PC-3 (cell line): Measurements from ENCODE around the gene ORC5. TPM values are rescaled to one million over a fixed set of nuclear protein-coding genes. Genes with fewer than 3 reads are reported as not detected.

Experiments used
- ATAC-seq: fragments of 200-7000 bp; cut with Tn5 transposase; 2 replicates; pipeline ENCODE4 v1.9.1; 2020; ENCODE audit warnings: mild to moderate bottlenecking, moderate library complexity
- BruUV-seq: library from RNA; stranded (reverse); fragments of 400-500 nt; replicated peaks from 2 replicates; lab custom pipeline; 2021; lab: Mats Ljungman, UMichigan
- CTCF ChIA-PET: fragments of 300-600 bp; sonication (Branson Sonifier 250); formaldehyde crosslinking; loops from one replicate; lab custom pipeline; 2022; ENCODE audit warnings: antibody characterized with exemption; lab: Charles Lee
- POLR2A ChIA-PET: fragments of 300-600 bp; sonication (Branson Sonifier 250); formaldehyde crosslinking; loops from one replicate; lab custom pipeline; 2022; ENCODE audit warnings: antibody characterized with exemption; ENCODE audit not compliant: unreplicated experiment; lab: Charles Lee
- DNase-seq: peaks from one replicate; pipeline ENCODE4 v3.0.0-alpha.2; 2015
- H2AFZ ChIP-seq: fragments of 300-600 bp; sonication (generic); 2 replicates; pipeline ENCODE4 v1.6.0; 2016; ENCODE audit warnings: antibody characterized with exemption, low read length
- H3F3A ChIP-seq: fragments of 300-600 bp; sonication (generic); one replicate; pipeline ENCODE4 v1.6.0; 2017; ENCODE audit warnings: antibody characterized with exemption, low read length, control low read depth, mild to moderate bottlenecking; ENCODE audit not compliant: unreplicated experiment
- H3K27ac ChIP-seq: fragments of 300-600 bp; sonication (generic); 2 replicates; pipeline ENCODE4 v1.5.1; 2016; ENCODE audit warnings: mild to moderate bottlenecking, low read length
- H3K27me3 ChIP-seq: fragments of 300-600 bp; sonication (generic); 2 replicates; pipeline ENCODE4 v1.6.1; 2016; ENCODE audit warnings: low read length, mixed read lengths
- H3K36me3 ChIP-seq: fragments of 300-600 bp; sonication (generic); 2 replicates; pipeline ENCODE4 v1.6.1; 2016; ENCODE audit warnings: low read depth, mixed run types, low read length, mixed read lengths
- H3K4me1 ChIP-seq: fragments of 300-600 bp; sonication (generic); 2 replicates; pipeline ENCODE4 v1.5.1; 2016; ENCODE audit warnings: low read length; ENCODE audit not compliant: insufficient read depth
- H3K4me2 ChIP-seq: fragments of 300-600 bp; sonication (generic); 2 replicates; pipeline ENCODE4 v1.6.0; 2016; ENCODE audit warnings: low read length
- H3K4me3 ChIP-seq: fragments of 300-600 bp; sonication (generic); 2 replicates; pipeline ENCODE4 v1.5.1; 2016; ENCODE audit warnings: mild to moderate bottlenecking, low read length, mixed read lengths
- H3K79me2 ChIP-seq: fragments of 300-600 bp; sonication (generic); 2 replicates; pipeline ENCODE4 v1.6.1; 2017; ENCODE audit warnings: low read length, mixed read lengths
- H3K9ac ChIP-seq: fragments of 300-600 bp; sonication (generic); 2 replicates; pipeline ENCODE4 v1.6.0; 2016; ENCODE audit warnings: mild to moderate bottlenecking, low read length
- H3K9me2 ChIP-seq: fragments of 300-600 bp; sonication (generic); replicated peaks from 2 replicates; pipeline ENCODE4 v1.6.1; 2016; ENCODE audit warnings: mixed run types, low read length, mixed read lengths
- H3K9me3 ChIP-seq: fragments of 300-600 bp; sonication (generic); 2 replicates; pipeline ENCODE4 v1.6.1; 2016; ENCODE audit warnings: low read length, mixed read lengths
- H4K20me1 ChIP-seq: fragments of 300-600 bp; sonication (generic); 2 replicates; pipeline ENCODE4 v1.6.1; 2016; ENCODE audit warnings: low read length, mixed read lengths
- CTCF ChIP-seq: fragments of 300-600 bp; sonication (generic); conservative IDR thresholded peaks from 2 replicates; pipeline ENCODE4 v1.5.1; 2017; ENCODE audit warnings: antibody characterized with exemption, low read depth, mild to moderate bottlenecking, low read length
- EZH2 ChIP-seq: fragments of 300-600 bp; sonication (generic); IDR thresholded peaks from one replicate; pipeline ENCODE4 v1.6.1; 2017; ENCODE audit warnings: antibody characterized with exemption, mild to moderate bottlenecking, low read length; ENCODE audit not compliant: unreplicated experiment
- EZH2phosphoT487 ChIP-seq: fragments of 300-600 bp; sonication (generic); IDR thresholded peaks from 2 replicates; pipeline ENCODE4 v1.6.1; 2018; ENCODE audit warnings: mild to moderate bottlenecking, antibody characterized with exemption, low read length, borderline replicate concordance
- intact Hi-C: fragments of 100-400 bp; cut with micrococcal nuclease; formaldehyde crosslinking; loops from 2 replicates; pipeline ENCODE4 v1.9.0; 2023
- total RNA-seq: library from RNA; depleted of rRNA; stranded (reverse); fragments of >200 nt; gene quantifications from 2 replicates; pipeline ENCODE4 v1.2.3, GENCODE V29; 2014

Gene ORC5
- total RNA-seq, 1 experiment from 2014 or later: 34.5 TPM

DNA sequence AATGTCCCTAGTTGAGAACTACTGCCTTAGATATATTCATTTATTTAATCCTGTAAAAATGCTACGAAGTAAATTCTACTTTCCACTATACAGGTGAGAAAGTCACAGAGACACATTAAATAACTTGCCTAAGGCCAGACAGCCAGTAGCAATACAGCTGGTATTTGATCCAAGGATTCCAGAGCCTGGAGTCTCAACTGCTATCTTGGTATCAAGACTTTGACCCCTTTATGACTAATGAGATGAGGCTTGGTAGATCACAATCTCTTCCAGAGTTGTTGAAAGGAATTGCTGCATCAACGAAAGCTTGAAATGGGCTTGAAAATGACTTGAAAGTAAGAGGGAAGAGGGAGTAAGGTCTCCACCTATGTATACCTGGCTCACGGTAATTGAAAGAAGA lies 83.3 kb downstream of the ORC5 start:
- Histone ChIP-seq H3K4me2 (no peak overlapping the region), H2AFZ (no peak overlapping the region), H4K20me1 (no peaks in the 10 kb centered on the region), H3K4me3 (no peak overlapping the region), H3F3A (no peaks in the 10 kb centered on the region), H3K9ac (no peak overlapping the region), H3K36me3 (0 out of 2 replicates have a peak, but pooled peaks cover 9% of the 10 kb centered on the region), H3K27me3 (no peaks in the 10 kb centered on the region), H3K4me1 (no peaks in the 10 kb centered on the region; the same call in 1 of the 2 replicates), H3K79me2 (no peaks in the 10 kb centered on the region), H3K9me3 (no peaks in the 10 kb centered on the region), H3K27ac (no peak overlapping the region), H3K9me2 (no peaks in the 10 kb centered on the region)
- intact Hi-C loops: no loop called here
- ATAC-seq (no peak), DNase-seq (no peak)
- BruUV-seq: no TSS peak
- ChIA-PET POLR2A (no interaction called here), CTCF (interaction anchor here (0.6 kb wide), 1 partner anchor 518 kb away, joined by 3 read pairs; no protein-coding TSS in a partner anchor)
- TF ChIP-seq EZH2phosphoT487 (no peak), CTCF (no peak)

GRCh38 chr7:104123786-104124185 lies 84.0 kb downstream of the ORC5 start:
- BruUV-seq: no TSS peak
- POLR2A ChIA-PET: no interaction called here
- no peaks in the 10 kb centered on the region for H3F3A ChIP-seq

GRCh38 chr7:104113788-104114187 lies 94.0 kb downstream of the ORC5 start:
- H3K27ac ChIP-seq: no peak overlapping the region
- H3K36me3 ChIP-seq: no peaks in the 10 kb centered on the region
- no peaks in the 10 kb centered on the region for H3K27me3 ChIP-seq
- H3K9ac ChIP-seq: no peak overlapping the region
- DNase-seq (no peak), ATAC-seq (no peak)
- H2AFZ ChIP-seq: no peak overlapping the region
- no peaks in the 10 kb centered on the region for H4K20me1 ChIP-seq
- CTCF ChIA-PET: no interaction called here
- POLR2A ChIA-PET: no interaction called here
- intact Hi-C loops: no loop called here
- no peaks in the 10 kb centered on the region for H3K79me2 ChIP-seq
- no peaks in the 10 kb centered on the region for H3K9me2 ChIP-seq
- no peaks in the 10 kb centered on the region for H3F3A ChIP-seq
- H3K4me1 ChIP-seq: no peaks in the 10 kb centered on the region
- H3K4me3 ChIP-seq: no peak overlapping the region
- no peaks in the 10 kb centered on the region for H3K9me3 ChIP-seq
- no peak overlapping the region for H3K4me2 ChIP-seq
- TF ChIP-seq EZH2phosphoT487: no peak
- TF ChIP-seq EZH2: no peak
- TF ChIP-seq CTCF: no peak
- no TSS peak for BruUV-seq

More at GRCh38 chr7:104123786-104124185, 84.0 kb downstream of the ORC5 start:
- intact Hi-C loops: no loop called here
- no peaks in the 10 kb centered on the region for H3K9me3 ChIP-seq
- H3K27me3 ChIP-seq: no peaks in the 10 kb centered on the region
- no peaks in the 10 kb centered on the region for H3K79me2 ChIP-seq
- H4K20me1 ChIP-seq: no peaks in the 10 kb centered on the region
- no peak overlapping the region for H3K4me2 ChIP-seq
- ATAC-seq (peak; percentile 99), DNase-seq (peak; percentile 41)
- TF ChIP-seq EZH2phosphoT487: no peak
- no peak for TF ChIP-seq CTCF
- no peak for TF ChIP-seq EZH2
- no peaks in the 10 kb centered on the region; the same call in 1 of the 2 replicates for H3K4me1 ChIP-seq
- 0 out of 2 replicates have a peak, but pooled peaks cover 7% of the 10 kb centered on the region for H3K36me3 ChIP-seq
- H2AFZ ChIP-seq: no peak overlapping the region
- no peak overlapping the region for H3K27ac ChIP-seq
- H3K9me2 ChIP-seq: no peaks in the 10 kb centered on the region
- CTCF ChIA-PET: no interaction called here
- no peak overlapping the region for H3K4me3 ChIP-seq
- H3K9ac ChIP-seq: no peak overlapping the region
